SU-DHL-6 (cell line): ENCODE results near the gene LGALS8.

Experiments used
- H2AFZ ChIP-seq: fragments of 200-600 bp; sonication (generic); 2 replicates; pipeline ENCODE4 v1.6.1; 2014; ENCODE audit warnings: low read depth, mild to moderate bottlenecking, moderate library complexity, mixed read lengths, antibody characterized with exemption, low read length; ENCODE audit not compliant: severe bottlenecking
- H3F3A ChIP-seq: fragments of 200-600 bp; shearing (Covaris generic); 2 replicates; pipeline ENCODE4 v1.6.0; 2016; ENCODE audit warnings: antibody characterized with exemption, mild to moderate bottlenecking; ENCODE audit not compliant: insufficient read depth
- H3K27ac ChIP-seq: fragments of 200-600 bp; sonication (generic); 2 replicates; pipeline ENCODE4 v1.5.1; 2016; ENCODE audit warnings: low read depth, mild to moderate bottlenecking, low read length, moderate library complexity, mixed read lengths
- H3K27me3 ChIP-seq: fragments of 200-600 bp; sonication (generic), shearing (Covaris generic); 2 replicates; pipeline ENCODE4 v1.6.0; 2014; ENCODE audit warnings: mild to moderate bottlenecking, low read length
- H3K36me3 ChIP-seq: fragments of 200-600 bp; sonication (generic); 2 replicates; pipeline ENCODE4 v1.6.1; 2014; ENCODE audit warnings: mild to moderate bottlenecking, low read length, mixed read lengths
- H3K4me2 ChIP-seq: fragments of 300-600, 200-600 bp; shearing (Covaris generic), sonication (generic); 2 replicates; pipeline ENCODE4 v1.6.0; 2014; ENCODE audit warnings: low read length, low read depth, mild to moderate bottlenecking; ENCODE audit not compliant: poor library complexity, severe bottlenecking
- H3K4me3 ChIP-seq: fragments of 200-600 bp; sonication (generic); 2 replicates; pipeline ENCODE4 v1.5.1; 2014; ENCODE audit warnings: antibody characterized with exemption, low read length, mild to moderate bottlenecking, mixed read lengths; ENCODE audit not compliant: insufficient read depth, poor library complexity, severe bottlenecking
- H3K79me2 ChIP-seq: fragments of 200-600 bp; sonication (generic); 2 replicates; pipeline ENCODE4 v1.6.1; 2014; ENCODE audit warnings: mild to moderate bottlenecking, low read length, moderate library complexity; ENCODE audit not compliant: insufficient read depth
- H3K9ac ChIP-seq: fragments of 200-600 bp; sonication (generic); 2 replicates; pipeline ENCODE4 v1.7.0; 2014; ENCODE audit warnings: mild to moderate bottlenecking, low read length
- H3K9me2 ChIP-seq: fragments of 200-600 bp; sonication (generic); replicated peaks from 2 replicates; pipeline ENCODE4 v1.6.1; 2014; ENCODE audit warnings: low read length; ENCODE audit not compliant: insufficient read depth
- H3K9me3 ChIP-seq: fragments of 200-600 bp; sonication (generic); 2 replicates; pipeline ENCODE4 v1.6.1; 2014; ENCODE audit warnings: low read length, mixed read lengths; ENCODE audit not compliant: insufficient read depth
- H4K20me1 ChIP-seq: fragments of 200-600 bp; sonication (generic); 2 replicates; pipeline ENCODE4 v1.6.1; 2014; ENCODE audit warnings: low read depth, mild to moderate bottlenecking, antibody characterized with exemption, low read length, moderate library complexity, mixed read lengths
- CTCF ChIP-seq: fragments of 200-600 bp; sonication (generic); IDR thresholded peaks from one replicate; pipeline ENCODE4 v1.5.1; 2017; ENCODE audit warnings: antibody characterized with exemption, mild to moderate bottlenecking, low read length, moderate library complexity; ENCODE audit not compliant: insufficient read depth, poor library complexity, severe bottlenecking
- EZH2phosphoT487 ChIP-seq: fragments of 200-600 bp; sonication (generic), shearing (Covaris generic); conservative IDR thresholded peaks from 2 replicates; pipeline ENCODE4 v1.6.1; 2018; ENCODE audit warnings: mild to moderate bottlenecking, antibody characterized with exemption, low read length, moderate library complexity, mixed read lengths

The LGALS8 gene

DNA sequence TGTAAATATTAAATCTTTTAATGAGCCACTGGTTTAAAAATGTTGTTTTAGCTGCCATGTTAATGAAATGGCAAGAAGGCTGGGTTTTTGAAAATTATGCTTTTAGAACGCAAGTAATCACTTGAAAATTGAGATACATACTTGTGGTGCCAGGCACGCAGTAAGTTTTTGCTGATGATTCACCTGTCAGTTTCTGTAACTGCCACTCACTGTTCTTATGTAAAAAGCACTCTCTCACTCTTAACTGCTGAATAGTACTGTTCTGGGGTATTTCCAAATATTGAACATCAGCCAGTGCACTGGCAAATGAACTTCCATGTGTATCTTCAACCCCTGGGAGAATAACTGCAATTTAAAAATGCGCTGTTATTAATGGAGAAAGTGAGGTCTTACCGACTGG, 17.9 kb downstream of the LGALS8 start:
- Histone ChIP-seq H3K9ac (no peak overlapping the region), H3F3A (no peaks in the 10 kb centered on the region), H3K79me2 (no peaks in the 10 kb centered on the region), H3K36me3 (peaks cover 6% of the 10 kb centered on the region; the same call in 1 of the 2 replicates), H2AFZ (no peak overlapping the region), H3K27me3 (no peaks in the 10 kb centered on the region), H3K9me2 (no peaks in the 10 kb centered on the region), H3K9me3 (no peaks in the 10 kb centered on the region), H3K4me3 (no peak overlapping the region), H4K20me1 (no peaks in the 10 kb centered on the region), H3K27ac (no peak overlapping the region), H3K4me2 (no peak overlapping the region)
- TF ChIP-seq CTCF (no peak), EZH2phosphoT487 (no peak)

DNA sequence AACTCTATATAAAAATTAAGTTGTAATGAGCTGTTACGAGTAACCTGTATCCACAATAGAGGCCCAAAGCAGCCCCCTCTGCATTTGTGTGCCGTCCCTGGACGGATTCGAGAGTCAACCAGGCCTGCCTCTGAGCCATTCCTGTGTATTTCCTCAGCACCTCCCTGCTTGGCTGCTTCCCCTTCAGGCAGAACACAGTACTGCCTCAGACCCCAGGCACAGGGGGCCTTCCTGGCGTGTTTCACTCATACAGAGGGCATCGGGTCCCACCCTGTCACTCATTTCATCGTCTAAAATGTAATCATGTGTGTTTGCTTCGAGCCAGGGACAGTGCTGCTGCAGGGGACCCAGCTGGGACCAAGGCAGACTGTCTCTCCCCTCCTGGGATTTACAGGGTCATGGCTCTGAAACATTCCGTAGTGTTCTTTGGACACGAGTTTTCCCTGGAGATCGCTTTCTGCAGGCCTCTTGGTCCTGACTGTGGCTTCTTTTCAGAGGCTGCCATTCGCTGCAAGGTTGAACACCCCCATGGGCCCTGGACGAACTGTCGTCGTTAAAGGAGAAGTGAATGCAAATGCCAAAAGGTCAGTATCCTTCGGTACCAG, 19.4 kb downstream of the LGALS8 start:
- no peak overlapping the region for H2AFZ ChIP-seq
- H3K27me3 ChIP-seq: no peaks in the 10 kb centered on the region
- no peak for TF ChIP-seq CTCF
- no peak for TF ChIP-seq EZH2phosphoT487
- H3K4me3 ChIP-seq: no peak overlapping the region
- no peaks in the 10 kb centered on the region for H3K79me2 ChIP-seq
- H3K9me2 ChIP-seq: no peaks in the 10 kb centered on the region
- no peaks in the 10 kb centered on the region for H3F3A ChIP-seq
- H3K4me2 ChIP-seq: no peak overlapping the region
- no peak overlapping the region for H3K27ac ChIP-seq
- H4K20me1 ChIP-seq: no peaks in the 10 kb centered on the region
- no peaks in the 10 kb centered on the region for H3K9me3 ChIP-seq
- H3K36me3 ChIP-seq: peaks cover 6% of the 10 kb centered on the region; the same call in 1 of the 2 replicates
- no peak overlapping the region for H3K9ac ChIP-seq

- Histone ChIP-seq H4K20me1 (no peaks in the 10 kb centered on the region), H3K79me2 (no peaks in the 10 kb centered on the region)
These were observed 21.9 kb downstream of the LGALS8 start for GRCh38 chr1:236545621-236546169.

More at GRCh38 chr1:236545621-236546169, 21.9 kb downstream of the LGALS8 start:
- no peak overlapping the region for H3K4me2 ChIP-seq
- H3K36me3 ChIP-seq: peaks cover 23% of the 10 kb centered on the region; the same call in 1 of the 2 replicates
- H3K27ac ChIP-seq: no peak overlapping the region
- H3K27me3 ChIP-seq: no peaks in the 10 kb centered on the region
- no peaks in the 10 kb centered on the region for H3K9me2 ChIP-seq
- TF ChIP-seq EZH2phosphoT487: no peak
- TF ChIP-seq CTCF: no peak
- no peak overlapping the region for H3K4me3 ChIP-seq
- H3K9me3 ChIP-seq: no peaks in the 10 kb centered on the region
- no peak overlapping the region for H2AFZ ChIP-seq
- H3K9ac ChIP-seq: no peak overlapping the region
- H3F3A ChIP-seq: no peaks in the 10 kb centered on the region
